A549 (cell line): ENCODE measurements around the gene LEKR1. TPM values are rescaled to one million over a fixed set of nuclear protein-coding genes. Genes with fewer than 3 reads are reported as not detected.

ENCODE experiments used
- ATAC-seq, 2 experiments: fragments of 200-7000 bp in 1 of 2; fragments of >200 bp in 1 of 2; cut with Nextera tagmentation in 1 of 2; cut with Tn5 transposase in 1 of 2; 3 replicates each; pipeline versions ENCODE4 v1.8.0 to v1.9.1; 2018 to 2020; ENCODE audit warnings: mild to moderate bottlenecking in 1 of 2, moderate library complexity in 1 of 2
- CTCF ChIA-PET: fragments of 300-600 bp; sonication (Branson Sonifier 250); formaldehyde crosslinking; extraction: SDS; loops from one replicate; lab custom pipeline; 2021; ENCODE audit warnings: antibody characterized with exemption, inconsistent platforms; lab: Yijun Ruan, JAX
- POLR2A ChIA-PET: fragments of 350-600 bp; formaldehyde crosslinking; extraction: SDS; loops from one replicate; lab custom pipeline; 2021; ENCODE audit warnings: antibody characterized with exemption, inconsistent platforms; lab: Yijun Ruan, JAX
- DNase-seq, 2 experiments: peaks; one replicate each; pipeline versions ENCODE4 v3.0.0 to v3.0.0-alpha.2; 2011 to 2016; ENCODE audit warnings: low read depth in 1 of 2, low spot score in 1 of 2
- FAIRE-seq: peaks from 2 replicates; lab custom pipeline; 2011; peaks lifted over from hg19 to GRCh38; lab: Jason Lieb, UNC
- H3K27ac ChIP-seq, 2 experiments: fragments of >200 bp; sonication (Bioruptor Twin); formaldehyde crosslinking; 3 replicates each; pipeline ENCODE4 v1.5.1; 2016 to 2017
- H3K4me1 ChIP-seq: fragments of >200 bp; sonication (Bioruptor Twin); formaldehyde crosslinking; 3 replicates; pipeline ENCODE4 v1.6.1; 2016
- H3K4me2 ChIP-seq: fragments of >200 bp; sonication (Bioruptor Twin); formaldehyde crosslinking; 3 replicates; pipeline ENCODE4 v1.6.1; 2016
- H3K4me3 ChIP-seq: fragments of >200 bp; sonication (Bioruptor Twin); formaldehyde crosslinking; 3 replicates; pipeline ENCODE4 v1.5.1; 2016
- H3K9me3 ChIP-seq: fragments of >200 bp; sonication (Bioruptor Twin); formaldehyde crosslinking; 3 replicates; pipeline ENCODE4 v1.6.1; 2016
- CBX2 ChIP-seq: fragments of 200-600 bp; sonication (generic); IDR thresholded peaks from 2 replicates; pipeline ENCODE4 v1.6.1; 2016; ENCODE audit warnings: low read depth, mild to moderate bottlenecking, borderline replicate concordance
- CEBPB ChIP-seq, 2 experiments: fragments of >200 bp in 1 of 2; sonication (Bioruptor Twin) in 1 of 2; formaldehyde crosslinking in 1 of 2; IDR thresholded peaks; 2 replicates each; pipeline ENCODE4 v1.6.1; 2012 to 2016
- CHD4 ChIP-seq: fragments of 200-600 bp; sonication (generic); IDR thresholded peaks from 2 replicates; pipeline ENCODE4 v1.6.1; 2016; ENCODE audit warnings: antibody characterized with exemption, mild to moderate bottlenecking, borderline replicate concordance
- EHMT2 ChIP-seq: fragments of 200-600 bp; sonication (generic); IDR thresholded peaks from 2 replicates; pipeline ENCODE4 v1.6.1; 2016; ENCODE audit warnings: antibody characterized with exemption, low read depth, mild to moderate bottlenecking, moderate library complexity
- EP300 ChIP-seq, 2 experiments: fragments of >200 bp; sonication (Bioruptor Twin); formaldehyde crosslinking; IDR thresholded peaks; 2 replicates in 1 of 2; 3 replicates in 1 of 2; pipeline ENCODE4 v1.6.1; 2016 to 2017
- ESRRA ChIP-seq: fragments of 150-350 bp; IDR thresholded peaks from 2 replicates; pipeline ENCODE4 v1.6.1; 2014; ENCODE audit warnings: mild to moderate bottlenecking, low read length, borderline replicate concordance
- FOSB ChIP-seq: fragments of 250-450 bp; sonication (Bioruptor Pico); IDR thresholded peaks from 2 replicates; pipeline ENCODE4 v1.5.0; 2020; ENCODE audit warnings: mild to moderate bottlenecking, moderate library complexity
- FOXS1 ChIP-seq: fragments of 250-450 bp; sonication (Bioruptor Pico); IDR thresholded peaks from 2 replicates; pipeline ENCODE4 v1.5.0; 2020; ENCODE audit warnings: mild to moderate bottlenecking, moderate library complexity
- HDAC2 ChIP-seq: fragments of 200-600 bp; sonication (generic); IDR thresholded peaks from 2 replicates; pipeline ENCODE4 v1.6.1; 2016
- HEYL ChIP-seq: fragments of 250-450 bp; sonication (Bioruptor Pico); IDR thresholded peaks from 2 replicates; pipeline ENCODE4 v1.8.0; 2021; ENCODE audit warnings: mild to moderate bottlenecking, moderate library complexity
- HOXB13 ChIP-seq: fragments of 250-450 bp; sonication (Bioruptor Pico); IDR thresholded peaks from 2 replicates; pipeline ENCODE4 v1.5.0; 2020; ENCODE audit warnings: low read depth, mild to moderate bottlenecking, moderate library complexity
- JUN ChIP-seq, 2 experiments: fragments of >200 bp; sonication (Bioruptor Twin); formaldehyde crosslinking; IDR thresholded peaks; 2 replicates in 1 of 2; 3 replicates in 1 of 2; pipeline ENCODE4 v1.6.1; 2016 to 2017
- KDM1A ChIP-seq: fragments of 200-600 bp; sonication (generic); IDR thresholded peaks from 2 replicates; pipeline ENCODE4 v1.6.1; 2016; ENCODE audit warnings: low read depth, mild to moderate bottlenecking
- KDM5A ChIP-seq: fragments of 200-600 bp; sonication (generic); IDR thresholded peaks from 2 replicates; pipeline ENCODE4 v1.6.1; 2016; ENCODE audit warnings: antibody characterized with exemption, mild to moderate bottlenecking
- RNF2 ChIP-seq: fragments of 200-600 bp; sonication (generic); IDR thresholded peaks from 2 replicates; pipeline ENCODE4 v1.6.1; 2016; ENCODE audit warnings: low read depth, mild to moderate bottlenecking, antibody characterized with exemption, moderate library complexity, borderline replicate concordance
- SREBF2 ChIP-seq: fragments of 450-650 bp; IDR thresholded peaks from 2 replicates; pipeline ENCODE4 v1.6.1; 2014; ENCODE audit warnings: mild to moderate bottlenecking, moderate library complexity
- ZSCAN20 ChIP-seq: fragments of 250-450 bp; sonication (Bioruptor Pico); IDR thresholded peaks from 2 replicates; pipeline ENCODE4 v1.8.0; 2022; ENCODE audit warnings: mild to moderate bottlenecking, moderate library complexity
- polyA plus RNA-seq, 4 experiments: library from polyadenylated mRNA; depleted of rRNA in 3 of 4; stranded (reverse); fragments of >200 nt; fragmentation: RNase III in 1 of 4; extraction: RNeasy Plus Mini Kit Qiagen cat#74134 plus additional on column Dnase treatment in 1 of 4; gene quantifications; 2 replicates in 3 of 4; 3 replicates in 1 of 4; pipeline ENCODE4 v1.2.3, GENCODE V29; 2011 to 2017
- TF ChIP-seq, protein P1 (sequence below): fragments of >200 bp; sonication (Bioruptor Twin); formaldehyde crosslinking; IDR thresholded peaks from 3 replicates; pipeline ENCODE4 v1.6.1; 2016
- TF ChIP-seq, protein P2 (sequence below): IDR thresholded peaks from 2 replicates; pipeline ENCODE4 v1.6.1; 2012; ENCODE audit warnings: low read depth, borderline replicate concordance
- TF ChIP-seq, protein P3 (sequence below): fragments of 150-350 bp; IDR thresholded peaks from 2 replicates; pipeline ENCODE4 v1.6.1; 2014; ENCODE audit warnings: low read depth, mild to moderate bottlenecking, low read length
- TF ChIP-seq, protein P4 (sequence below): fragments of 200-600 bp; sonication (generic); IDR thresholded peaks from 2 replicates; pipeline ENCODE4 v1.6.1; 2016; ENCODE audit warnings: antibody characterized with exemption, mild to moderate bottlenecking, moderate library complexity

LEKR1 gene
- polyA plus RNA-seq, 2 of the 4 experiments (the other 2 are of a cell fraction) = 1.3 to 1.4 TPM

DNA sequence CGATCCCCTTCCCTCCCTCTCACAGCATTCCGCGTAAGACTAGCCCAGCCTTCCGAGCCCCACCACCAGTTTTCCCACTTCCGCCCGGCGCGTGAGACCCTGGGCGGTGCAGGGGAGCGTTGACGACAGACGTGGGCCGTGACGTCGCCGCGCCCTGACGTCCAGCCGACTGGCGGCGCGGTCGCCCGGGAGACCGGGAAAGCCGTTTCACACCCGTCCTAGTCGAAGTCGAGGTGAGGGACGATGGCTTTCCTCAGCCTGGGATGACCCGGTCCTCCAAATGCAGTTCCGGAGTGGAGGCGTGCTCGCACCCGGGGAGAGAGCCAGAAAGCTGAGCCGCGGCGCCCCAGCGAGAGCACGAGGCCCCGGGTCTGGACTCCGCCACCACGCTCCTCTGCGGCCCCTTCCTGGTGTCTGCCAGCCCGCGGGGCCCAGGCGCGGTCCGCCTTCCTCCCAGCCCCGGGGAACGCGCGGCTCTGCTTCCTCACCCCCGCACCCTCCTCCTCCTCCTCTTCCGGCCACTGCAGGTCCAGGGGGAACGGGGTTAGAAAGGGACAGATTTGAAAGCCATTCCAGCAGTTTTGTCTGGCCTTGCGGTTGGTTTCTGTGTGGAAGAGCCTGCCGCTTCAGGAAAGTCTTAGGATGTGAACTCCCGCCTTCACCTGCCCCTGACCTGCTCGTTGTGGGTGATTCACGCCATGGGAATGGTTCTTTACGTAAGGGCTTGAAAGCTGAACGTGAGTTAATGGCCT lies at the start of gene LEKR1 (continued):
- TF ChIP-seq EHMT2 (no peak), FOXS1 (CRISPR knock-in tag) (peak; percentile 34; the same call in 1 of the 2 replicates), HDAC2 (no peak), HOXB13 (CRISPR knock-in tag) (peak; percentile 61; the same call in 1 of the 2 replicates), ESRRA (no peak), JUN (IDR thresholded peaks at IDR 0.05) (peak; percentile 81 to 90), FOSB (CRISPR knock-in tag) (peak; percentile 88), HEYL (CRISPR knock-in tag) (no peak), CEBPB (IDR thresholded peaks at IDR 0.05) (peak in 1 of 2 experiments; percentile 39; a peak in 1 of 4 replicates), RNF2 (0 out of 2 replicates have a peak, but pooled peaks have one; percentile 29), CHD4 (no peak), CBX2 (no peak), KDM1A (no peak), SREBF2 (no peak), KDM5A (no peak)
- TF ChIP-seq, protein P1, sequence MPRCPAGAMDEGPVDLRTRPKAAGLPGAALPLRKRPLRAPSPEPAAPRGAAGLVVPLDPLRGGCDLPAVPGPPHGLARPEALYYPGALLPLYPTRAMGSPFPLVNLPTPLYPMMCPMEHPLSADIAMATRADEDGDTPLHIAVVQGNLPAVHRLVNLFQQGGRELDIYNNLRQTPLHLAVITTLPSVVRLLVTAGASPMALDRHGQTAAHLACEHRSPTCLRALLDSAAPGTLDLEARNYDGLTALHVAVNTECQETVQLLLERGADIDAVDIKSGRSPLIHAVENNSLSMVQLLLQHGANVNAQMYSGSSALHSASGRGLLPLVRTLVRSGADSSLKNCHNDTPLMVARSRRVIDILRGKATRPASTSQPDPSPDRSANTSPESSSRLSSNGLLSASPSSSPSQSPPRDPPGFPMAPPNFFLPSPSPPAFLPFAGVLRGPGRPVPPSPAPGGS = peak; percentile 34; the same call in 1 of the 3 replicates
- TF ChIP-seq, protein P2, sequence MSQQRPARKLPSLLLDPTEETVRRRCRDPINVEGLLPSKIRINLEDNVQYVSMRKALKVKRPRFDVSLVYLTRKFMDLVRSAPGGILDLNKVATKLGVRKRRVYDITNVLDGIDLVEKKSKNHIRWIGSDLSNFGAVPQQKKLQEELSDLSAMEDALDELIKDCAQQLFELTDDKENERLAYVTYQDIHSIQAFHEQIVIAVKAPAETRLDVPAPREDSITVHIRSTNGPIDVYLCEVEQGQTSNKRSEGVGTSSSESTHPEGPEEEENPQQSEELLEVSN = peak; percentile 98
- TF ChIP-seq, protein P3, sequence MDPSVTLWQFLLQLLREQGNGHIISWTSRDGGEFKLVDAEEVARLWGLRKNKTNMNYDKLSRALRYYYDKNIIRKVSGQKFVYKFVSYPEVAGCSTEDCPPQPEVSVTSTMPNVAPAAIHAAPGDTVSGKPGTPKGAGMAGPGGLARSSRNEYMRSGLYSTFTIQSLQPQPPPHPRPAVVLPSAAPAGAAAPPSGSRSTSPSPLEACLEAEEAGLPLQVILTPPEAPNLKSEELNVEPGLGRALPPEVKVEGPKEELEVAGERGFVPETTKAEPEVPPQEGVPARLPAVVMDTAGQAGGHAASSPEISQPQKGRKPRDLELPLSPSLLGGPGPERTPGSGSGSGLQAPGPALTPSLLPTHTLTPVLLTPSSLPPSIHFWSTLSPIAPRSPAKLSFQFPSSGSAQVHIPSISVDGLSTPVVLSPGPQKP = no peak
- TF ChIP-seq, protein P4, sequence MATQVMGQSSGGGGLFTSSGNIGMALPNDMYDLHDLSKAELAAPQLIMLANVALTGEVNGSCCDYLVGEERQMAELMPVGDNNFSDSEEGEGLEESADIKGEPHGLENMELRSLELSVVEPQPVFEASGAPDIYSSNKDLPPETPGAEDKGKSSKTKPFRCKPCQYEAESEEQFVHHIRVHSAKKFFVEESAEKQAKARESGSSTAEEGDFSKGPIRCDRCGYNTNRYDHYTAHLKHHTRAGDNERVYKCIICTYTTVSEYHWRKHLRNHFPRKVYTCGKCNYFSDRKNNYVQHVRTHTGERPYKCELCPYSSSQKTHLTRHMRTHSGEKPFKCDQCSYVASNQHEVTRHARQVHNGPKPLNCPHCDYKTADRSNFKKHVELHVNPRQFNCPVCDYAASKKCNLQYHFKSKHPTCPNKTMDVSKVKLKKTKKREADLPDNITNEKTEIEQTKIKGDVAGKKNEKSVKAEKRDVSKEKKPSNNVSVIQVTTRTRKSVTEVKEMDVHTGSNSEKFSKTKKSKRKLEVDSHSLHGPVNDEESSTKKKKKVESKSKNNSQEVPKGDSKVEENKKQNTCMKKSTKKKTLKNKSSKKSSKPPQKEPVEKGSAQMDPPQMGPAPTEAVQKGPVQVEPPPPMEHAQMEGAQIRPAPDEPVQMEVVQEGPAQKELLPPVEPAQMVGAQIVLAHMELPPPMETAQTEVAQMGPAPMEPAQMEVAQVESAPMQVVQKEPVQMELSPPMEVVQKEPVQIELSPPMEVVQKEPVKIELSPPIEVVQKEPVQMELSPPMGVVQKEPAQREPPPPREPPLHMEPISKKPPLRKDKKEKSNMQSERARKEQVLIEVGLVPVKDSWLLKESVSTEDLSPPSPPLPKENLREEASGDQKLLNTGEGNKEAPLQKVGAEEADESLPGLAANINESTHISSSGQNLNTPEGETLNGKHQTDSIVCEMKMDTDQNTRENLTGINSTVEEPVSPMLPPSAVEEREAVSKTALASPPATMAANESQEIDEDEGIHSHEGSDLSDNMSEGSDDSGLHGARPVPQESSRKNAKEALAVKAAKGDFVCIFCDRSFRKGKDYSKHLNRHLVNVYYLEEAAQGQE = 0 out of 2 replicates have a peak, but pooled peaks have one; percentile 6
- TF ChIP-seq, all 56 proteins: peak for 29

DNA sequence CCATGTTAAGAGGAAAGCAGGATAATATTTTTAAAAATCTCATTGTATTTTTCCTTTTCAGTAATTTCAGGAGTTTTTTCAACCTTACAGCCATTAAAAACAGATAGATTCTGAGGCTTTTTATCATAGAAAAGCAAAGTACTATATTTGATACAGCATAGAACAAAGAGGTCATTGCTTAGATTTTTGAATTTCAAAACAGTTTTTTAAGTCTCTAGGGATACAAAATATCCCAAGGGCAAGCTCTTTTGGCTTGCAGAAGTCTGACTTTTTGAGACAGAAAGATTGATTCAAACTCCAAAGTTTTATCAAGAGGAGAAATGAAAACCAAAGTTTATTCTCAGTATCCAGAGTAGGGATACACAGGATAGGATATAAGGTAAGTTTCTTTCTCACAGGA lies 49.3 kb upstream of the LEKR1 start:
- ChIA-PET POLR2A (no interaction called here), CTCF (interaction anchor here (1.5 to 1.6 kb wide), 2 partner anchors 40 to 360 kb away, joined by 3 to 4 read pairs; no protein-coding TSS in a partner anchor)
- DNase-seq (no peak), FAIRE-seq (no peak), ATAC-seq (no peak)
- TF ChIP-seq ZSCAN20 (no peak), EP300 (IDR thresholded peaks at IDR 0.05) (no peak)
- TF ChIP-seq, protein P3 = no peak
- Histone ChIP-seq H3K4me2 (no peak overlapping the region), H3K9me3 (no peaks in the 10 kb centered on the region), H3K27ac (no peak overlapping the region; a peak in 1 of 6 replicates), H3K4me1 (peaks cover 16% of the 10 kb centered on the region), H3K4me3 (no peak overlapping the region)
